Activated T-cell treated with anti-CD3 and anti-CD28 coated beads for 24 hours (primary cell): ENCODE data around the gene PTPN4.

Experiments
- DNase-seq: peaks from one replicate; pipeline ENCODE4 v3.0.0-alpha.2; 2020; ENCODE audit warnings: low read depth

Gene PTPN4

DNA sequence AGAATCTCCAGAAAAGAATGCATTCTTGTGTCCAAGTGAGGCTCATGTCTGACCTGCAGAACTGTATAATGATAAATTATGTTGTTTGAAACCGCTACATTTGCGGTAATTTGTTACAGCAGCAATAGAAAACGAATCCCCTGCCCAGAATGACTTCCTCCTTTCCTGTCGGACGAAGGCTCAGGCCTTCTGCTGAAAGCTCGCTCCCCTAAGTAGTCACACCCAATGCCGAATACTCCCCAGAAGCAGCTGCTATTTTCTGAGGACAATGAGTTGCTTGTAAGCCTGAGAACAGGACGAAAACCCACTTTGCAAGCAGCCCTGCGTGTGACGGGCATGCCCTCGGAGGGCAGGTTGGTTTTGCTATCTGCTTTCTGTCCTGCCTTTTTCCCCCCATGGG, 27.7 kb upstream of the PTPN4 start:
- no peak for DNase-seq

DNA sequence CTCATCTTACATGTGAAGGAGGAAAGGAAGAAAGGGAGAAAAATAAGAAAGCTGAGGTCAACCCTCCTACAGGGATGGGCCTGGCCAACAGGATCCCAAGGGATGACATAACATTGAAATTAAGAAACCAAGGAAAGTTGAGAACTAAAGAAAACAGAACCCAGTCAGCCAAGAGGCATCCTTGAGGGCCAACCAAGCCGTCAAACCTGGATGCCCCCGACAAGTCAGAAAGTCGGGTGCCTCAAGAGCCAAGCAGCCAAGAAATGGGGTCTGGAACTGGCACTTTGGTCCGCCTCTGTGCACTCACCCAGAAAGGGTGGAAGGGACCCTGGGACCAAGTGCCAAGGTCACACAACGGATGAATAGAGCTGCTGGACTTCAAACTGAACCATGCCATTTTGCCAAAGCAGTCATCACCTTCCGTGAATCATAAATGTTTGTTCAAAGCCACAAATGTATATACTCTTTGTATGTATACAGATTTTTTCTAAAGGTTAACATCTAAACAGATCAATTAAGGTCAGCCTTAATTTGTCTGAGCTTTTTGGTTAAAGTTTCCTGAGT, 27.0 kb upstream of the PTPN4 start:
- no peak for DNase-seq

DNA sequence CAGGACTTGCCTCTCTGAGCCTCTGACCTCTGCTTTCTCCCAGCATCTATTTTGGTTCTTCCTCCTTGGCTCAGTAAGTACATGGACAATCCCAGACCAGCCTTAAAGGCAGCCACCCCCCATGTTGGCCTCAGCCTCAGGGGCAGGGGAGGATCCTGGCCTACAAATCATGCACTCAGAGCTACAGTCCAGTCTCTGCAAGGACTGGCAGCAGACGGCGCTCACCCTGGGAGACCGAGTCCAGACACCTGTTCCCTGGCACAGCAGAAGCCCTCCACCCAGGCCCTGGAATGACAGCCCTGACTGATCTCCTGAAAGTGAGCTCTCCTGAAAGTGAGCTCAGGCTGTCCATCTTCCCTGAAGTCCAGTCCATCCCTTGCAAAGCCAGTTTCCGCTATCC, 25.7 kb upstream of the PTPN4 start:
- no peak for DNase-seq

DNA sequence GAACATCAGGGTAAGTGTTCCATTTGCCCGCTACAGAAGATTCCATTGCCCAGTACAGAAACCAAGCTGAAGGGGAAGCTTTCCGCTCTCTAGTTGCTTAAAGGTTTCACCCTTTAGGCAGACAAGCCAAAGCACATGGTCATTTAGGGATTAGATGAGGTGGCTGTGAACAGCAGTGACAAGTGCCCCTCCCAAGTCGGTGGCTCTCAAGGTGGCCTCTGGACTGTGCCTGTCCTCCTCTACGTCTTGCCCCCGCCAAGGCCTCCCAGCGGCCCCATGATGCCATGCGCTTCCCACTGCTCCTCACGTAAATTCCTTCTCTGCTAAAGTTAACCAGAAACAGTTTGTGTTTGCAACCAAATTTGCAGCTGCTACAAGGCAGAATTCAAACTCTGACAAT, 24.2 kb upstream of the PTPN4 start:
- DNase-seq: no peak

DNA sequence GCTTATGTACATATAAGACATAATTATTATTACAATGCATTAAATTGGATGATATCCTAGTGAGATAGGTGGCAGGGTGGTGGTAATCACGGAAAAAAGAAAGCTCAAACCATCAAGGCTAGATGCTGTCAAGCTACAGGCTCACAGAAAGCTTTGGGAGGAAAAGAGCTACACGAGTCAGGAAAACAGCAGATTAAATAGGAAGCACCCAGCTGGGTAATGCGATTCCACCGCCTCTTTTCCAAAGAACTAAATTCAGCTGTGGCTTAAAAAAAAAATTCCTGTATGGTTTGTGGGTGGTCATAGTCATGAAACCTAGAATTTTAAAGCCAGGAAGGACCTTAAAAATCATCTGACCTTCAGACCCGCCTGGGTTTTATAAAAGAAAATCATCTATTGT, 23.7 kb upstream of the PTPN4 start:
- no peak for DNase-seq

DNA sequence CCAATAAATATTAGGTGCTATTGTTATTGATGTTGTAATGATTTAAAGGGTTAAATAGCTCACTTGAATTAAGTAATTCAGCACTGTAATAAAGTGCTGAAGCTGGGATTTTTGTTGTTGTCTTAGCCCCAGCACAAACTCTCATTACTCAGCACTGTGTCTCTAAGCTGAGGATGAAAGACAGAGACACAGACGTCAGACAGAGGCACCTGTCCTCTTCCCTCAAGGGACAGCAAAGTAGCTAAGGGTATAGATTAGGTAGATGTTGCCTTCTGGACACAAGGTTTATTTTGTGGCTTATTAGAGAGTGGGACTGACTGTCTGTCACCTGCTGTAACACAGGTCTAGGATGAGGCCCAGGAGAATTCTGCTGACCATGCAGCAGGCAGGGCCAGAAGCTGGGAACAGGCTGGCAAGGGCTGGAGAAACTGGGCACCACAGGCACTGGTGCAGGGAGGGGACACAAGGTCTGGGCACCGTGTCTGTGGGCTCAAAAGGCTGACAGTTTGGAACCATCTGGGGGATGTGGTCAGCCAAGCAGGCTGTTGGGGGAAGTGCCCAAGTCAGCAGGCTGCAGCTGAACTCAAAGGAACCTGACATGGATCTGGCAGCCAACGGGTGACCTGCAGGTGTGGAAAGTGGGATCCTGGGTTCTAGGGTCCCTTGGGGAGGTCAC, 20.0 kb upstream of the PTPN4 start:
- DNase-seq: no peak

DNA sequence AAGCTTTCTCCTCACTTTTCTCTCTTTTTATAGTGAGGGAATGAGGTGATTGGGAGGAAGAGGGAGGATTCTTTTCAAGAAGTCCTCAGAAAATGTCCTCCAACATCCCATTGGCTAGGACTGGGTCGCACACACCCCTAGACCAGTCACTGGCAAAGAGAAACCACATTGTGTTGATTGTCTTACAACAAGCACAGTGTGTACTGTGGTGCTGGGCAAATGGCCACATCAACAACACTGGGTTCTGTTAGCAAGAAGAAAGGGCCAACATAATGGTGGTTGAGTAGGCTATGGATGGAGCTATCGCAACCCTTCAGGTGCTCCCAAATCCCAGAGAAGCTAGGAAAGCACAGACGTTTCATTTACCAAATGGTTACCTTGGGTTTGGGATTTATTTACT, 18.7 kb upstream of the PTPN4 start:
- DNase-seq: no peak

GRCh38 chr2:119741868-119742267, 17.9 kb upstream of the PTPN4 start:
- no peak for DNase-seq

- DNase-seq: no peak
Observed at GRCh38 chr2:119744335-119744939, 15.3 kb upstream of the PTPN4 start.

- DNase-seq: no peak
Observed at GRCh38 chr2:119745566-119745965, 14.2 kb upstream of the PTPN4 start.

GRCh38 chr2:119746836-119747686, 12.7 kb upstream of the PTPN4 start:
- DNase-seq: no peak

- DNase-seq: no peak
Observed at GRCh38 chr2:119748135-119748534, 11.6 kb upstream of the PTPN4 start.

DNA sequence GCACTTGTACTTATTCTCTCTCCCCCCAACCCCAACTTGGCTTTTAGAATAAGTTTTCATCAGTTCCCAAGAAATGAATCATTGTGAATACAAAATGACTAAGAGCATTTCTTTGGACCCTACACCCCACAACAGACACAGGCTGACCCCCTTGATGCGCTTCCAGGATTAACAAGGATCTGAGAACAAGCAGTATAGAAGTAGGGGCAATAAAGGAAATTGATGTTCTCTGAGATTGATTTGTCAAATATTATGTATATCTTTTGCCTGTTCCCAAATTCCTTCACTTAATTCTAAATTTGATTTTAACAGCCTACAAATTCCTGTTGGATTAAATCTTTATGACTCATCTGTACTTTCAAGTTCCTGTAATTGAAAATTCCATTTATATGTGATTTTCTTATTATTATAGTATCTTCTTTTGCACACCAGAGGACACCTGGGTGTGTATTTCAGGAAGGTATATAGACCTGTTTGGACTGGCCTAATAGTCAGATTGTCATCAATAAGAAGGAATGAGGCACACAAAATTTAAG, 10.2 kb upstream of the PTPN4 start:
- no peak for DNase-seq

DNA sequence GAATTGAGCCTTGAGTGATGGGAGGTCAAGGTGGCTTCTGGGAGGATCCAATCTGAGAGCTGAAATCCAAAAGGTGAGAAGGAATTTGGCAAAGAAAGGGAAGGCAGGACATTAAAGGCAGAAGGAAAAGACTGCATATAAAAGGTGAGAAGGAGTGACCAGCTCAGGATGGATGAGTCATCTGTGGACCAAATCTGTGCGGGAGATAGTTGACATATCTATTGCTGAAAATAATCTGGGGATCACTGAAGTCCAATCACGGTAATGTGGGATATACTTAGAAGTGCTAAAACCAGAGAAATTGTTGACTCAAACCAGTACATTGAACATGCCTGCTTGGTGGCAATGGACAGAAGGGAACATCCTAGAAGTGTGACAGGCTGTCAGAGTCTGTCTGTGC, 8.0 kb upstream of the PTPN4 start:
- DNase-seq: no peak

DNA sequence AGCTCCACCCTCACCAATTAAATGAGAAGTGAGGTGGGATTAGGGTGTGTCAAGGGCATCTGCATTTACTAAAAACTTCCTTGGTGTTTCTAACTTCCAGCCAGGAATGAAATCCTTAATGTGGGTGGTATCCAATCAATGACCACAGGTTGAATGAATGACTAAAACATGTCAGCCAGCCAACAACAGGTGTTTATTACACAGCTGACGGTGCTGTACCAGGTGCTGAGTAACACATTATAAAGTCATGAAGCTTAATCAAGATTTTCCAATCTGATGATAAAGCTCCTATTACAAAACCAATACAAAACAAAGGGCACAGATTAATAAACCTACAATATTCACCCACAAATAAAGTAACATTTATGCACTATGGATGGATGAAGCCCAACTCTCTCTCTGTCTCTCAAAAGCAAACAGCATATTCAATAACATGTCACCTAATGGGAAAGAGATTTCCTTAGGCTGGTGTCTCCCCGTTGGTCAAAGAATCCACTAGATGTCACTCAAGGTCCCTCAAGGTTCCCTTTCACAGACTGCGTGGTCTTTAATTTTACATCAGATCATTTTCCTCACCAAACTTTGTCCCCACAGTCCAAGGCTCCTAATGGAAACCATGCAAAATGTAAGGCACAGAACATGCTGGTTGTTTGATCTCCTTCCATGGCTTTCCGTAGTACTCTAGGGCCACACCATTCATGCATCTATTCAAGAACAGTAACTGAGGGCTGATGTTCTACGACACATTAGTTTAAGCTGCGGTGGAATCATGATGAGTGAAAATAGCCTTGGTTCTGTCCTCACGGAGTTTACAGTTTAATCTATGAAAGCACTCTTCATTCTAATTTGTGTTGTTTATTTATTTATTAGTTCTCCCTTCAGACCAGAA, 6.4 kb upstream of the PTPN4 start:
- peak; percentile 11 for DNase-seq

DNA sequence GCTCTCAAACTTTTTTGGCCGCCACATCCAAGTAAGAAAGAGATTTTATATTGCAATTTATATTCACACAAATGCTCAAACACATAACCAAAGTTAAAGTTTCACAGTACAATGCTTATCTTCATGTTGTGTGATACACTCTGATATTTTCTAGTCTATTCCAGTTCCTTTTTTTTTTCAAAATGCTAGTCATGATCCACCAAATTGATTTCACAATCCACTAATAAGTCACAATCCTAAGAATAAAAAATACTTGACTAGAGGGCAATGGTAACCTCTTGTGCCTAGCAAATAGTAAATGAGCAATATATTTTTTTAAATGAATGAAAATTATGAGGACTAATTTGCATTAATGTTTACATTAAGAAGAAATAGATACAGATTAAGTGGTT, 5.8 kb upstream of the PTPN4 start:
- DNase-seq: no peak

- DNase-seq: no peak
Observed at GRCh38 chr2:119755906-119756305, 3.8 kb upstream of the PTPN4 start.

GRCh38 chr2:119756837-119757236, 2.9 kb upstream of the PTPN4 start:
- DNase-seq: peak; percentile 35

- DNase-seq: no peak
Observed at GRCh38 chr2:119758881-119759450, 756 bp upstream of the PTPN4 start.

DNA sequence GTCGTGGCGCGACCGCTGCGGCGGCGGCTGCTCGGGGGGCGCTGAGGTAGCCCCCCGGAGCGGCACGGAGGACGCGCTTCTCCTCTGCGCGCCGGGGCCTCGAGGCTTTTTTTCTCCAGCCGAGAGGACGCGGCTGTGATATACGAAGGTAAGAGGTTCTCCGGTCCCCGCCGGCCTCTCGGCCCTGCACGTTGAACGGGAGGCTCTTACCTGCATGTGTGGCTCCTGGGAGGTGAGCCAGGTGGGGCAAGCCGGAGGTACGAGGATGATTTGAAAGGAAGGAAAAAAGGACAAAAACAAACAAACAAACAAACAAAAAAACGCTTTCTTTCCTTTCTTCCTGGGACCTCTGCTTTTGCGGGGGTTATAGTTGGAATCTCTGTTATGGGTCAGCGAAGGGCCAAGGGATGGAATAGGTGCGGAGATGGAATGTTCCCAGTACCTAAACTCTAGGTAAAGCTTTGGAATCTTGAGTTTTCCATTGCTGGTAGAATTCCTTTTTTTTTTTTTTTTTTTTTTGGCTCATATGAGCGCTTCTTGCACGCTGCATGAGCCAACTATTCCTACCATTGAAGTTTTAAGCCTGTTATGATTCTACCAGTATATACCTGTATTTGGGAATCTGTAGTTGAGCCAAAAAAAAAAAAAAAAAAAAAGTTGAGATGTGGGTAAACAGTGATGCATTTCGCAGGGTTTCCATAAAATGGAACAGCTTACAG, 674 bp downstream of the PTPN4 start:
- DNase-seq: peak; percentile 3

GRCh38 chr2:119760956-119761275, 1.2 kb downstream of the PTPN4 start:
- no peak for DNase-seq
